ENCODE measurements around the gene CORIN. TPM values are rescaled to one million over a fixed set of nuclear protein-coding genes. Genes with fewer than 3 reads are reported as not detected.

The CORIN gene
- total and polyA plus RNA-seq, 10 of the 15 experiments (the other 5 are each of a cell fraction or from before 2014, with no cell fraction given) = 0.02 to 0.45 (median 0.09) TPM; not detected in 3

- TF ChIP-seq TCF7 (IDR thresholded peaks at IDR 0.05; ENCODE audit: borderline replicate concordance) = no peak
Observed at GRCh38 chr4:47749858-47750257, 88.0 kb downstream of the CORIN start (continued).

- no peaks in the 10 kb centered on the region; a peak in 1 of 4 replicates for H3K27me3 ChIP-seq (replicated peaks in 1 of 2; ENCODE audit: control insufficient read depth in 2 of 2, insufficient read depth in 2 of 2, low read length in 1 of 2)
- H3K36me3 ChIP-seq (ENCODE audit: control insufficient read depth in 2 of 2, insufficient read depth in 2 of 2, low read length in 1 of 2) = no peaks in the 10 kb centered on the region
- ChIA-PET SMC1A (ENCODE audit: uncharacterized antibody, unreplicated experiment) (interaction anchor here (0.7 to 1.1 kb wide), 2 partner anchors 42 to 87 kb away, joined by 3 read pairs; no protein-coding TSS in a partner anchor), CTCF (no interaction called here), RAD21 (ENCODE audit: unreplicated experiment) (no interaction called here), POLR2A (no interaction called here)
- 94% methylated on average over 1 of the region's 1 CpG for WGBS (ENCODE audit: insufficient coverage, insufficient replicate concordance, low lambda C conversion rate, missing lambda C conversion rate)
- no peak for FAIRE-seq
- H3K4me1 ChIP-seq (ENCODE audit: control insufficient read depth, insufficient read depth, low read length) = no peaks in the 10 kb centered on the region
- no peak overlapping the region for H3K4me2 ChIP-seq (ENCODE audit: control insufficient read depth, insufficient read depth)
- no peaks in the 10 kb centered on the region for H4K20me1 ChIP-seq (ENCODE audit: control insufficient read depth, insufficient read depth)
- H3K27ac ChIP-seq (ENCODE audit: control insufficient read depth, insufficient read depth) = no peak overlapping the region
- no peak overlapping the region for H3K9ac ChIP-seq (ENCODE audit: control insufficient read depth, insufficient read depth, low read length)
- TF ChIP-seq BRCA1 (IDR thresholded peaks at IDR 0.05; ENCODE audit: low read depth, low read length) (no peak), ZZZ3 (IDR thresholded peaks at IDR 0.05; ENCODE audit: control insufficient read depth, insufficient read length, low read depth) (no peak), KLF5 (IDR thresholded peaks at IDR 0.05; ENCODE audit: partially characterized antibody) (no peak), ELK1 (IDR thresholded peaks at IDR 0.05; ENCODE audit: low read depth, low read length) (no peak), MTA2 (IDR thresholded peaks at IDR 0.05; ENCODE audit: low read depth) (no peak), SMAD1 (IDR thresholded peaks at IDR 0.05; ENCODE audit: low read depth, partially characterized antibody) (no peak), CBFB (IDR thresholded peaks at IDR 0.05; ENCODE audit: low read depth) (no peak), POU2F2 (IDR thresholded peaks at IDR 0.05; ENCODE audit: borderline replicate concordance, low read depth, low read length) (no peak), ZNF207 (IDR thresholded peaks at IDR 0.05; ENCODE audit: borderline replicate concordance) (no peak), TBL1XR1 (IDR thresholded peaks at IDR 0.05; ENCODE audit: low read depth, low read length) (no peak), FOXM1 (IDR thresholded peaks at IDR 0.05; ENCODE audit: low read depth, low read length) (no peak), TCF3 (IDR thresholded peaks at IDR 0.05; ENCODE audit: borderline replicate concordance, insufficient read depth, low read depth, low read length) (no peak), RBBP5 (conservative IDR thresholded peaks at IDR 0.05) (no peak), IKZF1 (conservative IDR thresholded peaks at IDR 0.05) (no peak)
- H3K79me2 ChIP-seq (ENCODE audit: control insufficient read depth, insufficient read depth, low read length) = no peaks in the 10 kb centered on the region
- no peaks in the 10 kb centered on the region for H3K9me3 ChIP-seq (replicated peaks; ENCODE audit: control insufficient read depth, insufficient read depth, low read length)
- intact Hi-C loops (cut with micrococcal nuclease; ENCODE audit: unreplicated experiment) = no loop called here
- in situ Hi-C loops (cut with MboI) = no loop called here
- ATAC-seq = no peak
- DNase-seq (ENCODE audit: low read depth, low spot score) = no peak
- H3K4me3 ChIP-seq = no peak overlapping the region
- no peak overlapping the region for H2AFZ ChIP-seq (ENCODE audit: control insufficient read depth, low read depth, low read length)
- no TSS peak for BruUV-seq (replicated peaks)
Observed at GRCh38 chr4:47749060-47749459, 88.8 kb downstream of the CORIN start.

Measured in GM12878 (cell line).